IMR-90 (cell line): ENCODE measurements around the gene CXCL1. TPM values are rescaled to one million over a fixed set of nuclear protein-coding genes. Genes with fewer than 3 reads are reported as not detected.

Source experiments
- ATAC-seq: fragments of 200-7000 bp; cut with Tn5 transposase; 2 replicates; pipeline ENCODE4 v1.9.1; 2020; ENCODE audit warnings: low read depth, mild to moderate bottlenecking, moderate library complexity
- BruUV-seq: library from RNA; stranded (reverse); fragments of 400-500 nt; replicated peaks from 2 replicates; lab custom pipeline; 2021; lab: Mats Ljungman, UMichigan
- CTCF ChIA-PET: fragments of 300-600 bp; formaldehyde crosslinking; extraction: SDS; loops from one replicate; lab custom pipeline; 2021; ENCODE audit warnings: antibody characterized with exemption; lab: Yijun Ruan, JAX
- POLR2A ChIA-PET: fragments of 300-600 bp; sonication (Branson Sonifier 250); formaldehyde crosslinking; loops from one replicate; lab custom pipeline; 2022; ENCODE audit warnings: antibody characterized with exemption; ENCODE audit not compliant: unreplicated experiment; lab: Charles Lee
- DNase-seq: peaks from one replicate; pipeline ENCODE4 v3.0.0; 2013
- H2AFZ ChIP-seq: replicated peaks from 2 replicates; pipeline ENCODE3; 2013; ENCODE audit warnings: low read length, mild to moderate bottlenecking; ENCODE audit not compliant: poor library complexity
- H2AK5ac ChIP-seq: 2 replicates; pipeline ENCODE4 v1.6.1; 2013; ENCODE audit warnings: low read depth, low read length, inconsistent platforms
- H2AK9ac ChIP-seq: replicated peaks from 2 replicates; pipeline ENCODE3; 2013; ENCODE audit warnings: mild to moderate bottlenecking, low read depth, low read length, moderate library complexity; ENCODE audit not compliant: poor library complexity
- H2BK120ac ChIP-seq: 2 replicates; pipeline ENCODE4 v1.6.1; 2013; ENCODE audit warnings: low read depth, low read length, inconsistent platforms
- H2BK15ac ChIP-seq: 3 replicates; pipeline ENCODE4 v1.6.1; 2013; ENCODE audit warnings: low read depth, low read length, inconsistent platforms
- H2BK20ac ChIP-seq: 2 replicates; pipeline ENCODE4 v1.6.1; 2013; ENCODE audit warnings: low read depth, mild to moderate bottlenecking, inconsistent platforms, low read length, moderate library complexity
- H2BK5ac ChIP-seq: 2 replicates; pipeline ENCODE4 v1.6.1; 2013; ENCODE audit warnings: mild to moderate bottlenecking, low read depth, low read length, inconsistent platforms; ENCODE audit not compliant: poor library complexity, severe bottlenecking
- H3K14ac ChIP-seq: replicated peaks from 2 replicates; pipeline ENCODE4 v1.6.1; 2013; ENCODE audit warnings: low read depth, low read length, inconsistent platforms
- H3K18ac ChIP-seq: 2 replicates; pipeline ENCODE4 v1.6.1; 2013; ENCODE audit warnings: low read depth, low read length, control low read depth
- H3K23ac ChIP-seq: 2 replicates; pipeline ENCODE4 v1.6.1; 2013; ENCODE audit warnings: low read depth, low read length, inconsistent platforms
- H3K27ac ChIP-seq: 2 replicates; pipeline ENCODE4 v1.5.1; 2013; ENCODE audit warnings: mild to moderate bottlenecking, control low read depth, low read length; ENCODE audit not compliant: insufficient read depth
- H3K27me3 ChIP-seq: 2 replicates; pipeline ENCODE4 v1.6.1; 2013; ENCODE audit warnings: low read length; ENCODE audit not compliant: control insufficient read depth, insufficient read depth
- H3K36me3 ChIP-seq: 2 replicates; pipeline ENCODE4 v1.6.1; 2013; ENCODE audit warnings: low read length, mixed read lengths; ENCODE audit not compliant: control insufficient read depth, insufficient read depth
- H3K4ac ChIP-seq: 2 replicates; pipeline ENCODE4 v1.6.1; 2013; ENCODE audit warnings: low read depth, low read length, inconsistent platforms
- H3K4me1 ChIP-seq: 2 replicates; pipeline ENCODE4 v1.6.1; 2013; ENCODE audit warnings: low read length, mixed read lengths; ENCODE audit not compliant: control insufficient read depth, insufficient read depth
- H3K4me2 ChIP-seq: 2 replicates; pipeline ENCODE4 v1.6.1; 2013; ENCODE audit warnings: low read depth, mild to moderate bottlenecking, control low read depth, low read length, moderate library complexity
- H3K4me3 ChIP-seq: 2 replicates; pipeline ENCODE4 v1.5.1; 2013; ENCODE audit warnings: low read depth, mild to moderate bottlenecking, control low read depth, low read length, moderate library complexity; ENCODE audit not compliant: insufficient read depth
- H3K56ac ChIP-seq: 2 replicates; pipeline ENCODE4 v1.6.1; 2013; ENCODE audit warnings: low read length, inconsistent platforms; ENCODE audit not compliant: insufficient read depth; ENCODE audit errors: extremely low read depth
- H3K79me1 ChIP-seq, 2 experiments: 2 replicates each; pipeline ENCODE4 v1.6.1; 2013; ENCODE audit warnings: low read length in 2 of 2, inconsistent platforms in 1 of 2, low read depth in 1 of 2
- H3K9ac ChIP-seq: 2 replicates; pipeline ENCODE4 v1.6.1; 2013; ENCODE audit warnings: low read depth, low read length, control low read depth
- H3K9me1 ChIP-seq: 2 replicates; pipeline ENCODE4 v1.6.1; 2013; ENCODE audit warnings: low read length, inconsistent platforms; ENCODE audit not compliant: insufficient read depth
- H3K9me3 ChIP-seq: 2 replicates; pipeline ENCODE4 v1.6.1; 2013; ENCODE audit warnings: low read length; ENCODE audit not compliant: control insufficient read depth, insufficient read depth
- H4K20me1 ChIP-seq: 2 replicates; pipeline ENCODE4 v1.6.1; 2013; ENCODE audit warnings: low read length, inconsistent platforms; ENCODE audit not compliant: insufficient read depth
- H4K5ac ChIP-seq: 2 replicates; pipeline ENCODE4 v1.6.1; 2013; ENCODE audit warnings: mild to moderate bottlenecking, low read depth, low read length, control low read depth
- H4K8ac ChIP-seq, 2 experiments: 2 replicates each; pipeline ENCODE4 v1.6.1; 2013; ENCODE audit warnings: low read depth in 2 of 2, low read length in 2 of 2, control low read depth in 1 of 2, inconsistent platforms in 1 of 2
- H4K91ac ChIP-seq: 2 replicates; pipeline ENCODE4 v1.6.1; 2013; ENCODE audit warnings: low read depth, low read length, inconsistent platforms; ENCODE audit not compliant: insufficient read depth
- MAZ ChIP-seq: IDR thresholded peaks from 2 replicates; pipeline ENCODE4 v1.6.1; 2012; ENCODE audit warnings: low read depth, mild to moderate bottlenecking, low read length, improper control_type of control experiment, moderate library complexity, borderline replicate concordance
- MXI1 ChIP-seq: IDR thresholded peaks from 2 replicates; pipeline ENCODE4 v1.6.1; 2012; ENCODE audit warnings: low read depth, mild to moderate bottlenecking, low read length, moderate library complexity, borderline replicate concordance
- NFE2L2 ChIP-seq: fragments of 150-350 bp; IDR thresholded peaks from 2 replicates; pipeline ENCODE4 v1.6.1; 2016; ENCODE audit warnings: low read depth, mild to moderate bottlenecking, low read length
- RAD21 ChIP-seq: IDR thresholded peaks from 2 replicates; pipeline ENCODE4 v1.6.1; 2012; ENCODE audit warnings: low read length, improper control_type of control experiment
- SMC3 ChIP-seq: fragments of 150-350 bp; IDR thresholded peaks from 2 replicates; pipeline ENCODE4 v1.6.1; 2016; ENCODE audit warnings: low read depth, mild to moderate bottlenecking, antibody characterized with exemption, low read length, moderate library complexity
- WGBS, 2 experiments: methylation state at CpG; one replicate each; pipeline versions ENCODE4 v1.1.5 to v1.1.7; 2013; ENCODE audit warnings: missing lambda C conversion rate in 2 of 2; ENCODE audit not compliant: insufficient read length in 1 of 2; ENCODE audit errors: extremely low coverage in 2 of 2; 5-methylcytosine and 5-hydroxymethylcytosine counted together
- dilution Hi-C: fragments of 300-500 bp; cut with HindIII; formaldehyde crosslinking; loops from one replicate; pipeline ENCODE4 v1.14.3; 2018; ENCODE audit warnings: low sequenced_read_pairs; ENCODE audit not compliant: unreplicated experiment
- in situ Hi-C: fragments of 300-500 bp; cut with MboI; formaldehyde crosslinking; loops from 3 replicates; pipeline ENCODE4 v1.14.3; 2019; ENCODE audit warnings: low sequenced_read_pairs, inconsistent platforms, mixed read lengths
- intact Hi-C: fragments of 100-400 bp; cut with micrococcal nuclease; formaldehyde crosslinking; loops from 2 replicates; pipeline ENCODE4 v1.10.0; 2022
- polyA plus RNA-seq, 3 experiments: library from polyadenylated mRNA; depleted of rRNA; stranded (reverse); fragments of >200 nt; gene quantifications; 2 replicates each; pipeline ENCODE4 v1.2.3, GENCODE V29; 2012; ENCODE audit warnings: low replicate concordance in 1 of 3
- total RNA-seq: library from RNA; depleted of rRNA; stranded (reverse); fragments of >200 nt; gene quantifications from 2 replicates; pipeline ENCODE4 v1.2.3, GENCODE V29; 2012

CXCL1 gene
- total and polyA plus RNA-seq, 2 of the 4 experiments (the other 2 are of a cell fraction), result 2.0 TPM; not detected in 1

DNA sequence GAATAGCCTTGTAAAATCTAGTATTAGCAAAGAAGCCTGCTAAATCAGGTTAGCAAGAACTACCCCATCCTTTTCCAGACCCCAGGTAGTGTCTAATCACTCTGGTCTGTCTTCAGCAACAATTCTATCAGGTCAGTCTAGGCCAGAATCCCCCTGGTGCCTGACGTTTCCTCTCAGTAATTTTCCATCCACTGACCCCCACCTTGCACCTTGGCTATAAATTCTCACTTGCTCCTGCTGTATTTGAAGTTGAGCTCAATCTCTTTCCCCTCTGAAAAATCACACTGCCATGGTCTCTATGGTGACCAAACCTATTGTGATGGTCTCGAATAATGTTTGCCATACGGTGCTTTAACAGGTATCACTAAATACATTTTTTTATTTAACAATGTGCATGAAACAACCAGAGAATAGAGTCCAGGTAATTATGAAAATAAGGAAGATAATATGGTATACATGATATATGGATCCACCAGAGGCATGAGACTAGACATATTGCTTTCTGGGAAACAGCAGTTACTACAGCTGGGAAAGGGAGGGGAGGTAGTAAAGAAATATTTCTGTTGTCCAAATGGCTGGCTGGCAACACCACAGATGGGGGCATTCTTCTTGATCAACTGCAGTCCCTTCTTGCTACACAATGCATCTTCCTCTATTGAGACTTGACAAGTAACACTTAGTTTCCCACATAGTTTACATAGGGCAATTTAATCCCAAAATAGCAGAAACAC, 33.8 kb downstream of the CXCL1 start:
- in situ Hi-C loops, result no loop called here
- H4K5ac ChIP-seq, result no peak overlapping the region
- POLR2A ChIA-PET, result no interaction called here

More for the DNA sequence above, 33.8 kb downstream of the CXCL1 start:
- WGBS, 2 experiments, result no CpG with 5 or more reads among the region's 3 CpGs
- H3K4ac ChIP-seq, result no peak overlapping the region
- no peak overlapping the region for H3K4me3 ChIP-seq
- H4K20me1 ChIP-seq, result no peaks in the 10 kb centered on the region
- H3K4me1 ChIP-seq, result no peaks in the 10 kb centered on the region
- no peak overlapping the region for H2BK120ac ChIP-seq
- no peak overlapping the region for H2BK20ac ChIP-seq
- DNase-seq (no peak), ATAC-seq (no peak)
- no peak overlapping the region for H2AFZ ChIP-seq
- no peak overlapping the region for H3K18ac ChIP-seq
- H3K79me1 ChIP-seq, result no peaks in the 10 kb centered on the region
- H3K23ac ChIP-seq, result no peak overlapping the region
- no peak overlapping the region for H2AK9ac ChIP-seq
- H3K9ac ChIP-seq, result no peak overlapping the region
- H2AK5ac ChIP-seq, result no peak overlapping the region
- no peaks in the 10 kb centered on the region for H3K36me3 ChIP-seq
- H4K8ac ChIP-seq, result no peak overlapping the region
- H3K56ac ChIP-seq, result no peak overlapping the region
- TF ChIP-seq RAD21 (no peak), NFE2L2 (no peak), SMC3 (no peak), MAZ (no peak), MXI1 (no peak)
- BruUV-seq, result no TSS peak
- H3K4me2 ChIP-seq, result no peak overlapping the region
- H2BK15ac ChIP-seq, result peak overlapping the region; percentile 63; the same call in 1 of the 3 replicates
- no peak overlapping the region for H3K27ac ChIP-seq
- dilution Hi-C loops (no loop called here), intact Hi-C loops (no loop called here)
- peaks cover 11% of the 10 kb centered on the region; the same call in 1 of the 2 replicates for H3K27me3 ChIP-seq
- no peak overlapping the region for H3K14ac ChIP-seq
- CTCF ChIA-PET, result no interaction called here
- no peak overlapping the region for H2BK5ac ChIP-seq
- H3K9me1 ChIP-seq, result no peaks in the 10 kb centered on the region
- no peaks in the 10 kb centered on the region for H3K9me3 ChIP-seq
- H4K91ac ChIP-seq, result no peak overlapping the region
